HepG2 (cell line): ENCODE measurements around the gene MDP1. TPM values are rescaled to one million over a fixed set of nuclear protein-coding genes. Genes with fewer than 3 reads are reported as not detected.

Experiments
- ATRX ChIP-seq: sonication (generic); formaldehyde crosslinking; IDR thresholded peaks from 2 replicates; pipeline ENCODE4 v1.4.0; 2020; ENCODE audit warnings: missing genetic modification reagents, borderline replicate concordance
- CAMTA2 ChIP-seq: sonication (generic); formaldehyde crosslinking; IDR thresholded peaks from 2 replicates; pipeline ENCODE4 v1.4.0; 2020; ENCODE audit warnings: mild to moderate bottlenecking, missing genetic modification reagents, borderline replicate concordance
- HHEX ChIP-seq: IDR thresholded peaks from 2 replicates; pipeline ENCODE4 v1.6.1; 2016; ENCODE audit warnings: control low read depth
- KLF9 ChIP-seq: IDR thresholded peaks from 2 replicates; pipeline ENCODE4 v1.6.1; 2016; ENCODE audit warnings: low read depth
- MAFK ChIP-seq, 2 experiments: IDR thresholded peaks in 1 of 2; conservative IDR thresholded peaks in 1 of 2; 2 replicates each; pipeline ENCODE4 v1.6.1; 2011; ENCODE audit warnings: improper control_type of control experiment in 2 of 2, low read length in 2 of 2
- MIER3 ChIP-seq: IDR thresholded peaks from 2 replicates; pipeline ENCODE4 v1.6.1; 2016; ENCODE audit warnings: missing compliant biosample characterization, borderline replicate concordance
- ZFAT ChIP-seq: sonication (generic); formaldehyde crosslinking; conservative IDR thresholded peaks from 2 replicates; pipeline ENCODE4 v1.8.1; 2023; ENCODE audit warnings: missing genetic modification reagents, inconsistent platforms
- ZFP37 ChIP-seq: sonication (generic); formaldehyde crosslinking; IDR thresholded peaks from 2 replicates; pipeline ENCODE4 v1.4.0; 2020; ENCODE audit warnings: missing genetic modification reagents, borderline replicate concordance
- ZFP62 ChIP-seq: sonication (generic); formaldehyde crosslinking; IDR thresholded peaks from 2 replicates; pipeline ENCODE4 v1.4.0; 2020; ENCODE audit warnings: missing genetic modification reagents
- ZNF34 ChIP-seq: sonication (generic); formaldehyde crosslinking; IDR thresholded peaks from 2 replicates; pipeline ENCODE4 v1.4.0; 2020; ENCODE audit warnings: mild to moderate bottlenecking, missing genetic modification reagents, borderline replicate concordance
- ZNF441 ChIP-seq: sonication (generic); formaldehyde crosslinking; IDR thresholded peaks from 2 replicates; pipeline ENCODE4 v1.7.0; 2021; ENCODE audit warnings: missing genetic modification reagents, borderline replicate concordance
- ZSCAN31 ChIP-seq: sonication (generic); formaldehyde crosslinking; IDR thresholded peaks from 2 replicates; pipeline ENCODE4 v1.5.0; 2020; ENCODE audit warnings: low read depth, mild to moderate bottlenecking, missing genetic modification reagents
- polyA plus RNA-seq, 8 experiments: library from polyadenylated mRNA; depleted of rRNA in 3 of 8; stranded (reverse) in 7 of 8; unstranded in 1 of 8; fragments of >200 nt; fragmentation: Illumina TruSeq in 4 of 8; extraction: Trizol in 4 of 8; gene quantifications; 2 replicates each; pipeline versions ENCODE4 v1.2.1 to v1.2.3, GENCODE V29; 2011 to 2016; ENCODE audit warnings: low read depth in 4 of 8, missing spikeins in 1 of 8, mixed read lengths in 1 of 8; ENCODE audit not compliant: insufficient read depth in 1 of 8
- total RNA-seq, 5 experiments: library from RNA; depleted of rRNA; stranded (reverse); fragments of >200 nt; fragmentation: Illumina TruSeq; extraction: Trizol; gene quantifications; 2 replicates each; pipeline ENCODE4 v1.2.3, GENCODE V29; 2016; ENCODE audit warnings: low read depth in 1 of 5
- TF ChIP-seq, protein P1 (sequence below): sonication (generic); formaldehyde crosslinking; IDR thresholded peaks from 2 replicates; pipeline ENCODE4 v1.5.0; 2020; ENCODE audit warnings: missing genetic modification reagents
- TF ChIP-seq, protein P2 (sequence below): sonication (generic); formaldehyde crosslinking; IDR thresholded peaks from 2 replicates; pipeline ENCODE4 v1.4.0; 2020; ENCODE audit warnings: missing genetic modification reagents
- TF ChIP-seq, protein P3 (sequence below): sonication (generic); formaldehyde crosslinking; IDR thresholded peaks from 2 replicates; pipeline ENCODE4 v1.5.0; 2020; ENCODE audit warnings: mild to moderate bottlenecking, missing genetic modification reagents, moderate library complexity
- TF ChIP-seq, protein P4 (sequence below): sonication (generic); formaldehyde crosslinking; IDR thresholded peaks from 2 replicates; pipeline ENCODE4 v1.8.1; 2023; ENCODE audit warnings: mild to moderate bottlenecking, missing genetic modification reagents
- TF ChIP-seq, protein P5 (sequence below): sonication (generic); formaldehyde crosslinking; IDR thresholded peaks from 2 replicates; pipeline ENCODE4 v1.8.0; 2022; ENCODE audit warnings: missing genetic modification reagents, low read depth, mild to moderate bottlenecking, borderline replicate concordance
- TF ChIP-seq, protein P6 (sequence below): sonication (generic); formaldehyde crosslinking; IDR thresholded peaks from 2 replicates; pipeline ENCODE4 v1.5.0; 2020; ENCODE audit warnings: missing genetic modification reagents, mild to moderate bottlenecking, borderline replicate concordance
- TF ChIP-seq, protein P7 (sequence below): sonication (generic); formaldehyde crosslinking; IDR thresholded peaks from 2 replicates; pipeline ENCODE4 v1.8.0; 2022; ENCODE audit warnings: mild to moderate bottlenecking, missing genetic modification reagents, borderline replicate concordance

The MDP1 gene
- total and polyA plus RNA-seq, 2 of the 13 experiments (the other 11 are each of a cell fraction or from before 2014, with no cell fraction given): 44.1 to 48.7 TPM

DNA sequence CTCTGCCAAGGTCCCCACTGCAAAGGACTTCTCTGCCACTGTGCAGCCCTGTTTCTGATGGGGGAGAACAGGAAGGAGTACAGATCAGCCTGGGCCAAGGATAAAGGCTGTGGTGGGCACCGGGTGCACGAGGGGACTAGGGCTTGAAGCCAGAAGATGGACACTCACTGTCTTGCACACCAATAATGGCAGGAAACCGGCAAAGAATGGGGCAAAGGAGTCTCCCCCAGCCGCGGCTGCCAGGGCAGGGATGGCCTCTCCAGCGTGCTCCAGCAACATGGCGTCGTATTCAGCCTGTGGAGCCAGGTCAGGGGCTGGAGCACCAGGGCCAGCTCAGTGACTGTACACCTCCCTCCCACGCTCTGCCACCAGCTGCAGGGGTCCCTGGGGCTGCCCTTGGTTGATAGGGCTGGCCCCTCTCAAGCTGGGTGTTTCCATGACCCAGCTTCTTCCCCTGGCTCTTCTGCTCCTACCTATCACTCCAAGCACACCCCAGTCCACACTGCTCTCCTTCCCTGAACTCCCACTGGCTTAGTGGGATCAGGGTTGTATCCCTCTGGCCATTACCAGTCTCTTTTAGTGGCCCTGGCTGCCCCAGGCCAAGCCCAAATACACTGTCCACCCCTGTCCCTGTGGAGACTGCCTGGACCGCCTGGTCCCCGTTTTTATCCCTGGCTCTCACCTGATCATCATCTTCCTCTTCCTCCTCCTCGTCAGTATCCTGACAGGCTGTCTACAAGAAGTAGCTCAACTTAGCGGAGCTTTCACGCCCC, 33.6 kb downstream of the MDP1 start (continued):
- TF ChIP-seq, protein P1, sequence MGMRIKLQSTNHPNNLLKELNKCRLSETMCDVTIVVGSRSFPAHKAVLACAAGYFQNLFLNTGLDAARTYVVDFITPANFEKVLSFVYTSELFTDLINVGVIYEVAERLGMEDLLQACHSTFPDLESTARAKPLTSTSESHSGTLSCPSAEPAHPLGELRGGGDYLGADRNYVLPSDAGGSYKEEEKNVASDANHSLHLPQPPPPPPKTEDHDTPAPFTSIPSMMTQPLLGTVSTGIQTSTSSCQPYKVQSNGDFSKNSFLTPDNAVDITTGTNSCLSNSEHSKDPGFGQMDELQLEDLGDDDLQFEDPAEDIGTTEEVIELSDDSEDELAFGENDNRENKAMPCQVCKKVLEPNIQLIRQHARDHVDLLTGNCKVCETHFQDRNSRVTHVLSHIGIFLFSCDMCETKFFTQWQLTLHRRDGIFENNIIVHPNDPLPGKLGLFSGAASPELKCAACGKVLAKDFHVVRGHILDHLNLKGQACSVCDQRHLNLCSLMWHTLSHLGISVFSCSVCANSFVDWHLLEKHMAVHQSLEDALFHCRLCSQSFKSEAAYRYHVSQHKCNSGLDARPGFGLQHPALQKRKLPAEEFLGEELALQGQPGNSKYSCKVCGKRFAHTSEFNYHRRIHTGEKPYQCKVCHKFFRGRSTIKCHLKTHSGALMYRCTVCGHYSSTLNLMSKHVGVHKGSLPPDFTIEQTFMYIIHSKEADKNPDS: no peak
- TF ChIP-seq ZFAT (CRISPR knock-in tag): no peak
- TF ChIP-seq CAMTA2 (CRISPR knock-in tag): no peak
- no peak for TF ChIP-seq ZSCAN31 (CRISPR knock-in tag)
- TF ChIP-seq ZFP37 (CRISPR knock-in tag): no peak
- 0 out of 2 replicates have a peak, but pooled peaks have one; percentile 15 for TF ChIP-seq ZNF34 (CRISPR knock-in tag)
- TF ChIP-seq MAFK (conservative IDR thresholded peaks at IDR 0.05 in 1 of 2, IDR thresholded peaks at IDR 0.05 in 1 of 2; ENCODE audit: low read length in 2 of 2): no peak
- TF ChIP-seq, protein P2, sequence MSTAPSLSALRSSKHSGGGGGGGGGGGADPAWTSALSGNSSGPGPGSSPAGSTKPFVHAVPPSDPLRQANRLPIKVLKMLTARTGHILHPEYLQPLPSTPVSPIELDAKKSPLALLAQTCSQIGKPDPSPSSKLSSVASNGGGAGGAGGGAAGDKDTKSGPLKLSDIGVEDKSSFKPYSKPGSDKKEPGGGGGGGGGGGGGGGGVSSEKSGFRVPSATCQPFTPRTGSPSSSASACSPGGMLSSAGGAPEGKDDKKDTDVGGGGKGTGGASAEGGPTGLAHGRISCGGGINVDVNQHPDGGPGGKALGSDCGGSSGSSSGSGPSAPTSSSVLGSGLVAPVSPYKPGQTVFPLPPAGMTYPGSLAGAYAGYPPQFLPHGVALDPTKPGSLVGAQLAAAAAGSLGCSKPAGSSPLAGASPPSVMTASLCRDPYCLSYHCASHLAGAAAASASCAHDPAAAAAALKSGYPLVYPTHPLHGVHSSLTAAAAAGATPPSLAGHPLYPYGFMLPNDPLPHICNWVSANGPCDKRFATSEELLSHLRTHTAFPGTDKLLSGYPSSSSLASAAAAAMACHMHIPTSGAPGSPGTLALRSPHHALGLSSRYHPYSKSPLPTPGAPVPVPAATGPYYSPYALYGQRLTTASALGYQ (CRISPR knock-in tag): no peak
- TF ChIP-seq, protein P3, sequence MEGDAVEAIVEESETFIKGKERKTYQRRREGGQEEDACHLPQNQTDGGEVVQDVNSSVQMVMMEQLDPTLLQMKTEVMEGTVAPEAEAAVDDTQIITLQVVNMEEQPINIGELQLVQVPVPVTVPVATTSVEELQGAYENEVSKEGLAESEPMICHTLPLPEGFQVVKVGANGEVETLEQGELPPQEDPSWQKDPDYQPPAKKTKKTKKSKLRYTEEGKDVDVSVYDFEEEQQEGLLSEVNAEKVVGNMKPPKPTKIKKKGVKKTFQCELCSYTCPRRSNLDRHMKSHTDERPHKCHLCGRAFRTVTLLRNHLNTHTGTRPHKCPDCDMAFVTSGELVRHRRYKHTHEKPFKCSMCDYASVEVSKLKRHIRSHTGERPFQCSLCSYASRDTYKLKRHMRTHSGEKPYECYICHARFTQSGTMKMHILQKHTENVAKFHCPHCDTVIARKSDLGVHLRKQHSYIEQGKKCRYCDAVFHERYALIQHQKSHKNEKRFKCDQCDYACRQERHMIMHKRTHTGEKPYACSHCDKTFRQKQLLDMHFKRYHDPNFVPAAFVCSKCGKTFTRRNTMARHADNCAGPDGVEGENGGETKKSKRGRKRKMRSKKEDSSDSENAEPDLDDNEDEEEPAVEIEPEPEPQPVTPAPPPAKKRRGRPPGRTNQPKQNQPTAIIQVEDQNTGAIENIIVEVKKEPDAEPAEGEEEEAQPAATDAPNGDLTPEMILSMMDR (CRISPR knock-in tag): no peak
- no peak for TF ChIP-seq ZNF441 (CRISPR knock-in tag)
- TF ChIP-seq, protein P4, sequence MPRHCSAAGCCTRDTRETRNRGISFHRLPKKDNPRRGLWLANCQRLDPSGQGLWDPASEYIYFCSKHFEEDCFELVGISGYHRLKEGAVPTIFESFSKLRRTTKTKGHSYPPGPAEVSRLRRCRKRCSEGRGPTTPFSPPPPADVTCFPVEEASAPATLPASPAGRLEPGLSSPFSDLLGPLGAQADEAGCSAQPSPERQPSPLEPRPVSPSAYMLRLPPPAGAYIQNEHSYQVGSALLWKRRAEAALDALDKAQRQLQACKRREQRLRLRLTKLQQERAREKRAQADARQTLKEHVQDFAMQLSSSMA (CRISPR knock-in tag): 0 out of 2 replicates have a peak, but pooled peaks have one; percentile 30
- TF ChIP-seq ATRX (CRISPR knock-in tag): no peak
- no peak for TF ChIP-seq KLF9 (CRISPR knock-in tag)
- TF ChIP-seq, protein P5, sequence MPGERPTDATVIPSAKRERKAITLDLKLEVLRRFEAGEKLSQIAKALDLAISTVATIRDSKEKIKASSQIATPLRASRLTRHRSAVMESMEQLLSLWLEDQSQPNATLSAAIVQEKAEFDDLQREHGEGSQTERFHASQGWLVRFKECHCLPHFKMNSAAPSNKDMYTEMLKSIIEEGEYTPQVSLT (CRISPR knock-in tag): no peak
- TF ChIP-seq MIER3 (CRISPR knock-in tag): no peak
- TF ChIP-seq, protein P6, sequence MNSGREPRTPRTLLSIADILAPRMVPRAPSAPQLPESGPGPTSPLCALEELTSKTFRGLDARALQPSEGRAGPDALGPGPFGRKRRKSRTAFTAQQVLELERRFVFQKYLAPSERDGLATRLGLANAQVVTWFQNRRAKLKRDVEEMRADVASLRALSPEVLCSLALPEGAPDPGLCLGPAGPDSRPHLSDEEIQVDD: no peak
- no peak for TF ChIP-seq HHEX
- no peak for TF ChIP-seq ZFP62 (CRISPR knock-in tag)
- TF ChIP-seq, protein P7, sequence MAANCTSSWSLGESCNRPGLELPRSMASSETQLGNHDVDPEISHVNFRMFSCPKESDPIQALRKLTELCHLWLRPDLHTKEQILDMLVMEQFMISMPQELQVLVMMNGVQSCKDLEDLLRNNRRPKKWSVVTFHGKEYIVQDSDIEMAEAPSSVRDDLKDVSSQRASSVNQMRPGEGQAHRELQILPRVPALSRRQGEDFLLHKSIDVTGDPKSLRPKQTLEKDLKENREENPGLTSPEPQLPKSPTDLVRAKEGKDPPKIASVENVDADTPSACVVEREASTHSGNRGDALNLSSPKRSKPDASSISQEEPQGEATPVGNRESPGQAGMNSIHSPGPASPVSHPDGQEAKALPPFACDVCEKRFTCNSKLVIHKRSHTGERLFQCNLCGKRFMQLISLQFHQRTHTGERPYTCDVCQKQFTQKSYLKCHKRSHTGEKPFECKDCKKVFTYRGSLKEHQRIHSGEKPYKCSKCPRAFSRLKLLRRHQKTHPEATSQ (CRISPR knock-in tag): no peak
